Fibroblast of lung (primary cell): ENCODE results near the gene SLC5A3. TPM values are rescaled to one million over a fixed set of nuclear protein-coding genes. Genes with fewer than 3 reads are reported as not detected.

ENCODE experiments used
- DNase-seq, 2 donors: peaks; one replicate each; pipeline versions ENCODE4 v3.0.0 to v3.0.0-alpha.2; 2010; ENCODE audit warnings: low read depth in 2 of 2
- H2AFZ ChIP-seq: 2 replicates; pipeline ENCODE4 v1.5.1; 2012; ENCODE audit warnings: low read length, control low read depth, inconsistent platforms
- H3K27ac ChIP-seq: 2 replicates; pipeline ENCODE4 v1.5.1; 2011; ENCODE audit warnings: low read length, control low read depth; ENCODE audit not compliant: insufficient read depth
- H3K27me3 ChIP-seq: 2 replicates; pipeline ENCODE4 v1.5.1; 2011; ENCODE audit warnings: mild to moderate bottlenecking, low read length; ENCODE audit not compliant: control insufficient read depth, insufficient read depth
- H3K36me3 ChIP-seq: 2 replicates; pipeline ENCODE4 v1.5.1; 2011; ENCODE audit warnings: low read length; ENCODE audit not compliant: control insufficient read depth, insufficient read depth
- H3K4me1 ChIP-seq: 2 replicates; pipeline ENCODE4 v1.5.1; 2011; ENCODE audit warnings: low read length; ENCODE audit not compliant: control insufficient read depth, insufficient read depth; ENCODE audit errors: extremely low read depth
- H3K4me2 ChIP-seq: 2 replicates; pipeline ENCODE4 v1.5.1; 2011; ENCODE audit warnings: low read length, control low read depth; ENCODE audit not compliant: insufficient read depth; ENCODE audit errors: extremely low read depth
- H3K4me3 ChIP-seq, 4 experiments: fragments of 200-600 bp in 1 of 4; sonication (generic) in 1 of 4; replicated peaks in 1 of 4; 2 replicates each; pipeline ENCODE4 v1.5.1; 2011 to 2016; ENCODE audit warnings: low read length in 4 of 4, low read depth in 3 of 4, mild to moderate bottlenecking in 3 of 4, control low read depth in 2 of 4, inconsistent platforms in 1 of 4, mixed read lengths in 1 of 4; ENCODE audit not compliant: insufficient read depth in 1 of 4; ENCODE audit errors: control extremely low read depth in 1 of 4
- H3K79me2 ChIP-seq: 2 replicates; pipeline ENCODE4 v1.5.1; 2012; ENCODE audit warnings: mild to moderate bottlenecking, low read length, inconsistent platforms; ENCODE audit not compliant: control insufficient read depth, insufficient read depth
- H3K9ac ChIP-seq: 2 replicates; pipeline ENCODE4 v1.5.1; 2011; ENCODE audit warnings: mild to moderate bottlenecking, low read length, control low read depth; ENCODE audit not compliant: insufficient read depth
- H3K9me3 ChIP-seq: 2 replicates; pipeline ENCODE4 v1.5.1; 2012; ENCODE audit warnings: low read depth, low read length; ENCODE audit not compliant: control insufficient read depth, insufficient read depth
- H4K20me1 ChIP-seq: 2 replicates; pipeline ENCODE4 v1.5.1; 2011; ENCODE audit warnings: low read length; ENCODE audit not compliant: control insufficient read depth, insufficient read depth; ENCODE audit errors: extremely low read depth
- CTCF ChIP-seq, 2 donors: IDR thresholded peaks in 1 of 2; conservative IDR thresholded peaks in 1 of 2; 1 replicate in 1 of 2; 2 replicates in 1 of 2; pipeline ENCODE4 v1.5.1; 2011 to 2012; ENCODE audit warnings: low read length in 2 of 2, control low read depth in 1 of 2, inconsistent platforms in 1 of 2, low read depth in 1 of 2, mild to moderate bottlenecking in 1 of 2
- EZH2 ChIP-seq: IDR thresholded peaks from 2 replicates; pipeline ENCODE4 v1.5.1; 2012; ENCODE audit warnings: low read length, control low read depth, mild to moderate bottlenecking; ENCODE audit errors: missing control alignments
- polyA plus RNA-seq, 2 donors: library from polyadenylated mRNA; depleted of rRNA in 1 of 2; stranded (reverse) in 1 of 2; unstranded in 1 of 2; fragments of >200 nt; gene quantifications; 2 replicates each; pipeline ENCODE4 v1.2.1, GENCODE V29; 2011 to 2012; ENCODE audit warnings: missing spikeins in 1 of 2
- total RNA-seq: library from RNA; depleted of rRNA; stranded (reverse); fragments of >200 nt; gene quantifications from 2 replicates; pipeline ENCODE4 v1.2.1, GENCODE V29; 2014

The SLC5A3 gene
- total and polyA plus RNA-seq, 2 donors (not counting 1 experiment from before 2014, with no cell fraction given) = 6.2 to 28.6 TPM

DNA sequence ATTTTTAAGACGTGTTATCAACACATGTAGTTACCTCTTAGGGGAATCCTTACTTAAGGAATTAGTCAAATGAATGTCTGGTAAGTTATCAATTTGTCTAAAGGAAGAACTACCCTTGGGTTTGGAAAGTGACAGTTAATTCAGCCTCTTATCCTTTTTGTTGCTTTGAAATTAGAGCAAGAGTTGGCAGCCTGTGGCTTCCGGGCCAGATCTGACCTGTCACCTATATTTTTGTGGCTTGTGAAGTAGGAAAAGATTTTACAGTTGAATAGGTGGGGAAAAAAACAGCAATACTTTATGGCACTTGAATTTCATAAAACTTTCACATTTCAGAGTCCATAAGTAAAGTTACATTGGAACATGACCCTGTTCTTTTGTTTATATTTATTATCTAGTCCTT, 5.5 kb downstream of the SLC5A3 start:
- Histone ChIP-seq H4K20me1 (no peaks in the 10 kb centered on the region), H3K9ac (no peak overlapping the region), H3K79me2 (peaks cover 65% of the 10 kb centered on the region), H3K36me3 (no peaks in the 10 kb centered on the region), H2AFZ (no peak overlapping the region), H3K9me3 (no peaks in the 10 kb centered on the region), H3K4me1 (no peaks in the 10 kb centered on the region), H3K27me3 (no peaks in the 10 kb centered on the region), H3K27ac (no peak overlapping the region), H3K4me3 (no peak overlapping the region), H3K4me2 (no peak overlapping the region)
- DNase-seq = no peak
- TF ChIP-seq EZH2 (no peak), CTCF (conservative IDR thresholded peaks at IDR 0.05 in 1 of 2, IDR thresholded peaks at IDR 0.05 in 1 of 2; ENCODE audit: low read depth in 1 of 2, low read length in 2 of 2) (no peak)

GRCh38 chr21:34080710-34081109, 7.3 kb downstream of the SLC5A3 start:
- Histone ChIP-seq H4K20me1 (no peaks in the 10 kb centered on the region), H3K27me3 (no peaks in the 10 kb centered on the region), H3K9ac (no peak overlapping the region), H3K36me3 (no peaks in the 10 kb centered on the region), H3K27ac (no peak overlapping the region), H2AFZ (no peak overlapping the region), H3K4me3 (no peak overlapping the region), H3K4me1 (no peaks in the 10 kb centered on the region), H3K4me2 (no peak overlapping the region), H3K79me2 (peaks cover 62% of the 10 kb centered on the region), H3K9me3 (no peaks in the 10 kb centered on the region)
- no peak for DNase-seq
- TF ChIP-seq EZH2 = no peak
- TF ChIP-seq CTCF (conservative IDR thresholded peaks at IDR 0.05 in 1 of 2, IDR thresholded peaks at IDR 0.05 in 1 of 2; ENCODE audit: low read depth in 1 of 2, low read length in 2 of 2) = no peak

DNA sequence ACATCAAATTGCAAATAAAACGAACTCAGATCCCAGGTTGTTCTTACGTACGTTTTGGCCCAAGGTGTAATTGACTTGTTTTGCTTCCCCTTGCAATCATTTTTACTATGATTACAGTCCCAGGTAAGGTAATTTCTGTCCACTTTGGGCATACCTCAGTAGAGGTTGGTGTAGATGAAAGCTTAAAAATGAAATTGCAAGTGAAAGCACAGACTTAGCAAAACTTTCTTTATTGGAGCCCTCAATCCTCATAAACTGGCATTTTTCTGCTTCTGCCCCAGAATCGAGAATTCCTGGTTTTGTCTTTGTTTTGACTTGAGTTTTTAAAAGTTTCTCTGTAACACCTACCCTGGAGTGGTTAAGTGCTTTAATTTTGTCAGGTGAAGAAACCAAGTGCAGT, 9.4 kb downstream of the SLC5A3 start:
- no peak overlapping the region for H3K4me2 ChIP-seq
- no peaks in the 10 kb centered on the region for H4K20me1 ChIP-seq
- no peak overlapping the region for H2AFZ ChIP-seq
- no peak overlapping the region for H3K27ac ChIP-seq
- H3K36me3 ChIP-seq = no peaks in the 10 kb centered on the region
- no peak overlapping the region for H3K4me3 ChIP-seq
- no peak overlapping the region for H3K9ac ChIP-seq
- H3K9me3 ChIP-seq = no peaks in the 10 kb centered on the region
- no peaks in the 10 kb centered on the region for H3K27me3 ChIP-seq
- H3K4me1 ChIP-seq = no peaks in the 10 kb centered on the region
- no peak for DNase-seq
- peaks cover 70% of the 10 kb centered on the region for H3K79me2 ChIP-seq
- TF ChIP-seq CTCF (conservative IDR thresholded peaks at IDR 0.05 in 1 of 2, IDR thresholded peaks at IDR 0.05 in 1 of 2; ENCODE audit: low read depth in 1 of 2, low read length in 2 of 2) (no peak), EZH2 (no peak)
